Lung microvascular endothelial cell (primary cell): Measurements from ENCODE around the gene EVPL. TPM values are rescaled to one million over a fixed set of nuclear protein-coding genes. Genes with fewer than 3 reads are reported as not detected.
"Not testable (repeated sequence)": the region's sequence is repeated elsewhere in the genome, so short reads cannot be mapped to it uniquely, and the experiment has no call there.

ENCODE experiments used
- DNase-seq, 2 donors: peaks; one replicate each; pipeline versions ENCODE4 v3.0.0 to v3.0.0-alpha.2; 2010; ENCODE audit warnings: low read depth in 2 of 2
- total RNA-seq: library from RNA; depleted of rRNA; stranded (reverse); fragments of >200 nt; gene quantifications from 2 replicates; pipeline ENCODE4 v1.2.1, GENCODE V29; 2014

EVPL gene
- total RNA-seq, 1 donor from 2014 or later: not detected

DNA sequence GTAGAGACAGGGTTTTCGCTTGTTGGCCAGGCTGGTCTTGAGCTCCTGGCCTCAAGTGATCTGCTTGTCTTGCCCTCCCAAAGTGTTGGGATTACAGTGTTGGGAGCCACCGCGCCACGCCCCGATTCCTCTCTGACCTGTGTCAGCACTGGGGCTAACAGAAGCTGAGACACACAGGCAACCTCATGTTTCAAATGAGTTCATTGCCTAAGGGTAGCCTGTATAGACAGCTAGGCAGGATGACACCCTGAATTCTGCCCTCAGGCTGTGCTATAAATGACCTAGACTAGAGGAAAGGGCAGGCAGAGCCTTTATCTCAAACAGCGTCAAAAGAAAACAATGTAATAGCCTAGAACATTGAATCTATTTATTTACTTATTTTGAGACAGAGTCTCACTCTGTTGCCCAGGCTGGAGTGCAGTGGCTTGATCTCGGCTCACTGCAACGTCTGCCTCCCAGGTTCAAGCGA is 28.7 kb downstream of the EVPL start:
- no peak for DNase-seq

DNA sequence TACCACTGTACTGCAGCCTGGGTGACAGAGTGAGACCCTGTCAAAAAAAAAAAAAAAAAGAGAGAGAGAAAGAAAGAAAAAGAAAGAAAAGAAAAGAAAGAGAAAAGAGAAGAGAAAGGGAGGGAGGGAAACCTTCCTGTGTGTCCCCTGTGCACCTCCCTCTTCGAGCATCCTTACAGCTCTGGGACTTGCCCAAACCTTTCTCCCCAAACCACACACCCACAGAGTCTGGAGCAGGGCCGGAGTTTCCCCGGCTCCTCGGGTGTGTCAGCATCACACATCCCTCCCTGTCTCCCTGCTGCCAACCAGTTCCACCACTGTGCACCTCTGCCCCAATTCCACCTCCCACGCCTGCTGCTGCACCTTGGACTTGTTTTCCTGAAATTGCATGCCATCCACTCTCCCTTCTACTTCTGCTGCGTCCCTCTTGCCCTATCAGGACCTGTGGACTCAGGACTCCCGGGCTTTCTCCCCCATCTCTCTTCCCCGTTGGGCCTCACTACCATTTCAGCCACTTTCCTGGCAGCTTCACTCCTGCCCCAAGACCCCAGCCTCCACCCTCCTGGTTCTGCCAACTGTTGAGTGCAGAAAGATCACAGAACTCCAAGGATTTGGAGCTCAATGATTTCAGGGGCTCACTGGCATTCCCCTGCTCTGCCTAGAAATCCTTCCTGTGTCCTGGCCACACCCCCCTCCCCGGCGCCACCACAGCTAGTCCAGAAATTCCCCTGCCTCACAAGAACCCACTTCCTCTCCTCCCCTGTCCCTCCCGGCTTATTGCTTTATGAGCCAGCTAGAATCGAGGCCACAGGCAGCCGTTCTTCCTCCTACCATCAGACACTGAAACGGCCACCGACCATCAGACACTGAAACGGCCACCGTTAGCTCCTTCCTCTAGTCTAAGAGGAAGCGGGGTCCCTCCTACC is 30.2 kb downstream of the EVPL start:
- peak in 1 of 2 donors; percentile 58 for DNase-seq

DNA sequence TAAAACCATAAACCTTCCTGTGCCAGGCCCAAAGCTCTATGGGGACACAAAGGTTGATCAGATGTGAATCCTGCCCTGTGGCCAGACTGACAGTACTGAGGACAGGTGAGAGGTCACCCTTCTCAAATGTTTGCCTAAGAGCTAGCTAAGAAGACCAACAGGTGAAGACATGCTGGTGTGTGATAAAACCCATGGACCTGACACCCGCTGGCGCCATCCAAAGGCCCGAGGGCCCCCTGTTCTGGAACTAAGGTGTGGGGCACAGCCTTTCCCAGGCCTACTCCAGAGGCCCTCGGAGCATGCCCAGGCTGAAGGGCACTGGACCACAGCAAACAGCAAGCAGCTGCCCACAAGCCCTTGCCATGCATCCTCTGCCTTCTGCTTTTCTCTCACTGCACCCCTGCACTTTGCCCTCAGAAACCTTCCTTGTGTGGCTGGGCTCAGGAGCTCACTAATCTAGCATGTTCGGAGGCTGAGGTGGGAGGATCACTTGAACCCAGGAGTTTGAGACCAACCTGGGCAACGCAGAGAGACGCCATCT is 31.7 kb downstream of the EVPL start:
- no peak for DNase-seq

DNA sequence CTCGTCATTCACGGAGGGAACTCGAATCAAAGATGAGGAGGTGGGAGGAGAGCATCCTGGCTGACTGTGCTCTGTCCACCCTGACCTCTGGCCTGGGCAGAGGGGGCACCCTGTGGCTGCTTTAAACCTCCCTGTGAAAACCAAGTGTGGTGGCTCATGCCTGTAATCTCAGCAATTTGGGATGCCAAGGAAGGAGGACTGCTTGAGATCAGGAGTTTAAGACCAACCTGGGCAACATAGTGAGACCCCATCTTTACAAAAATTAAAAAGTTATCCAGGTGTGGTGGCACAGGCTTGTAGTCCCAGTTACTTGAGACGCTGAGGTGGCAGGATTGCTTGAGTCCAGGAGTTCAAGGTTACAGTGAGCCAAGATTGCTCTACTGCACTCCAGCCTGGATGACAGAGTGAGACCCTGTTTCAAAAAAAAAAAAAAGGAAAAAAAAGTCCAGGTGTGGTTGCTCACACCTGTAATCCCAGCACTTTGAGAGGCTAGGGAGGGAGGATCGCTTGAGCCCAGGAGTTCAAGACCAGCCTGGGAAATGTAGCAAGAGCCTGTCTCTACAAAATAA is 32.2 kb downstream of the EVPL start:
- no peak for DNase-seq

DNA sequence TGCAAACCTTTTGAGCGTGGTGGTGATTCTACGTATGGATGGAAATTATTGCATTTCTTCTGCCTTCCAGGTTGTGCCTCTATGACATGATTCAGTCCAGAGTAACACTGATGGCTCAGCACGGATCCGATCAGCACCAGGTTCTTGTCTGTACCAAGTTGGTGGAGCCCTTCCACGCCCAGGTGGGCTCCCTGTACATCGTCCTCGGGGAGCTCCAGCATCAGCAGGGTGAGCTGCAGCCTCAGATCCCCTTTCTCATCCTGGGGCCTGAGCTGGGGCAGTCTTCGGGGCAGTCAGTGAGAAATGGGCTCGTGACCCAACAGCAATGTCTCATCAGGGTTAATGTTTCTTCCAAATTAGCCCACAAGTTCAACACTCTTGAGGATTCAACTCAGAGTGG is 35.7 kb downstream of the EVPL start:
- DNase-seq: no peak

DNA sequence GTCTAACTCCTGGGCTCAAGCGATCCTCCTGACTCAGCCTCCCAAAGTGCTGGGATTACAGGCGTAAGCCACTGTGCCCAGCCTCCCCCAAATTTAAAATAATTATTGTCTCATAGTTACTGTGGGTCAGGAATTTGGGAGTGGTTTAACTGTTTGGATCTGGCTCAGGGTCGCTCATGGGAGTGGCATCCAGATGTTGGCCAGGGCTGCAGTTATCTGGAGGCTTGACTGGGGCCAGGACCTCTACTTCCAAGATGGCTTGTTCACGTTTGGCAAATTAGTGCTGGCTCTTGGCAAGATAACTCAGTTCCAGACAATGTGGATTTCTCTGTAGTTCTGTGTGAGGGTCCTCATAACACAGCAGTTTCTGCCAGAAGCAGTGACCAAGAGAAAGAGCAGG is 40.1 kb downstream of the EVPL start:
- DNase-seq: no peak

DNA sequence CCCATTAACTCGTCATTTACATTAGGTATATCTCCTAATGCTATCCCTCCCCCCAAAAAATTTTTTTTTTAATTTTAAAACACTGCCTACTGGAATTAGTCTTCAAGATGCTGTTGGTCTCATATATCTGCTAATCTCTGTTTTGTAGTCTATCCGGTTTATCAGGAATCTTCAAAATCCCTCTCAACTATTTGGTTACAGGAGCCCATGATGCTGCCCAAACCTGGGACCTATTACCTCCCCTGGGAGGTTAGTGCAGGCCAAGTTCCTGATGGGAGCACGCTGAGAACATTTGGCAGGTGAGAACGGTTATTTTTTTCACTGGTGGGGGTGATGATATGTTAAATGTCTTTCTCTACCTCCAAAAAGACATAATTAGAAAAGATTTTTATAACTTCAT is 41.1 kb downstream of the EVPL start:
- no peak for DNase-seq

DNA sequence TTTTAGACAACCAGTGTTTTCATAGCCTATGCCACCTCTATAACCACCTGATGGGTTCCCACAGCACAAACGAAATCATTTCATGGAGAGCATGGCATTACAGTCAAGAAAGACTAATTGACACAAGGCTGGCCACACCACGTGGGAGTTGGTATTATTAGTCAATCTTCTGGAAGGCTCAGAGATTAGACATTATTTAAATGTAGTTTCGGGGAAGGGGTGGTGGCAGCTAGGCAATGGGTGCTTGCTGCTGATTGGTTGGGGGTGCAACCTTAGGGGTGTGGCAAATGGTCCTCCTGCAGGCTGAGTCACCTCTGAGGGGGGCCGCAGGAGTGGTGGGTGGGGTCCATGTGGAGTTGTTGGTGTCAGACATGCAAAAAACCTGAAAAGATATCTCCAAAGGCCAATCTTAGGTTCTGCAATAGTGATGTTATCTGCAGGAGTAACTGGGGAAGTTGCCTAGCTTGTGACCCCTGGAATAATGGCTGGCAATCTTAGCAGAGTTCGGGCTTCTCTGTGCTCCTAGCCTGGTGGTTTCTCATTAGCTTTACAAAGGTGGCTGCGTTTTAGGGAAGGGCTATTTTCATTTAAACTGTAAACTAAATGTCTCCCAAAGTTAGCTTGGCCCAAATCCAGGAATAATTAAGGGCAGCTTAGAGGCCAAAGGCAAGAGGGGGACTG is 43.5 kb downstream of the EVPL start:
- no peak for DNase-seq

DNA sequence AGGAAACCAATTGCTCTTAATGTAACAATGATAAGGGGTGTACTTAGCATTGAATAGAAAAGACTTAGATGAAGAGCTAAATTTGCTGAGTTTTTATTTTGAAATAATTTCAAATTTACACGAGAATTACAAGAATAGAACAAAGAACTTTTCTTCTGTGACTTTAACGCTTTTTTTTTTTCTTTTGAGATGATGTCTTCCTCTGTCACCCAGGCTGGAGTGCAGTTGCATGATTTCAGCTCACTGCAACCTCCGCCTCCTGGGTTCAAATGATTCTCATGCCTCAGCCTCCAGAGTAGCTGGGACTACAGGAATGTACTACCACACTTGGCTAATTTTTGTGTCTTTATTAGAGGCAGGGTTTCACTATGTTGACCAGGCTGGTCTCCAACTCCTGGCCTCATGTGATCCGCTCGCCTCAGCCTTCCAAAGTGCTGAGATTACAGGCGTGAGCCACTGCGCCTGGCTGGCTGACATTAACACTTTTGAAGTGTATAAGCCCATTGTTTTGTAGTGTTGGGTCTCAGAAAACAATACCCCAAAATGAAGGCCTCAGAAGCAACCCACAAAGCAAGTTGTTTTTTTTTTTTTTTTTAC is 46.0 kb downstream of the EVPL start:
- DNase-seq: no peak

DNA sequence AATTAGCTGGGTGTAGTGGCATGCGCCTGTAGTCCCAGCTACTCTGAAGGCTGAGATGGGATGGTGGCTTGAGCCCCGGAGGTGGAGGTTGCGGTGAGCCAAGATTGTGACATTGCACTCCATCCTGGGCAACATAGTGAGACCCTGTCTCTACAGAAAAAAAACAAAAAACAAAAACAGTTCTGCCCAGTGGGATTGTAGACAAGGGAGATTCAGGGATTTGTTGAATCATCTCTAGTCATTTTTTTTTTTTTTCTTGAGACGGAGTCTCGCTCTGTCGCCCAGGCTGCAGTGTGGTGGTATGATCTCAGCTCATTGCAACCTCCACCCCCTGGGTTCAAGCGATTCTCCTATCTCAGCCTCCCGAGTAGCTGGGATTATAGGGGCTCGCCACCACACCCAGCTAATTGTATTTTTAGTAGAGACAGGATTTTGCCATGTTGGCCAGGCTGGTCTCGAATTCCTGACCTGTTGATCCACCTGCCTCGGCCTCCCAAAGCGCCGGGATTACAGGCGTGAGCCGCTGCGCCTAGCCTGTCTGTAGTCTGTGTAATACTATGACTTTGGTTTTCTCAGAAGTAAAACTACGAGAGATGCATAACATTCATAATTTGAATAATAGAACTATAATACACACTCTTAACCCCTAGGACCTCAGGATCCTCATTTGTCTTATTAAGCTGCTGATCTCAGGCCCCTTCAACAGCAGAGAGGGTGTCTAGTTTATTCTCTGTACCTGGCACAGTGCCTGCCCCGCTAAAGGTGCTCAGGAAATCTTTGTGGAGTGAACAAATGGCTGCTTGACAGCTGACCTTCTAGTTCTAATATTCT is 46.7 kb downstream of the EVPL start:
- DNase-seq: peak in 1 of 2 donors; percentile 15

DNA sequence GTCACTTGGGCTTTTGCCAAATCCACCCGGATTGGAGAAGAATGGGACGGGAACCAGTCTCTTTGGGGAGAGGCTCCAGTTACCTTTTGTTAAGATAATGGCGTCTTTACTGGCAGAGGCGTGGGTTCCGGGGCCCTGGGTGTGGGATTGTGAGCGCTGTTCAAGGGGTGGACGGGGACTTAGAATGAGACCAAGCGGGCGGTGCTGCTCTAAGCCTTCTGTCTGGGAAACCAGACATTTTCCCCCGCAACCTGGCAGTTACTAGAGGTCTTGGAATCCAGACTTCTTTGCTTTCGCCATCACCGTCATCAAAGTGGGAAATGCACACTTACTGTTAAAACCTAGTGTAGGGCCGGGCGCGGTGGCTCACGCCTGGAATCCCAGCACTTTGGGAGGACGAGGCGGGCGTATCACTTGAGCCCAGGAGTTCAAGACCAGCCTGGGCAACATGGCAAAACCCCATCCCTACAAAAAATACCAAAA is 47.4 kb downstream of the EVPL start:
- no peak for DNase-seq

DNA sequence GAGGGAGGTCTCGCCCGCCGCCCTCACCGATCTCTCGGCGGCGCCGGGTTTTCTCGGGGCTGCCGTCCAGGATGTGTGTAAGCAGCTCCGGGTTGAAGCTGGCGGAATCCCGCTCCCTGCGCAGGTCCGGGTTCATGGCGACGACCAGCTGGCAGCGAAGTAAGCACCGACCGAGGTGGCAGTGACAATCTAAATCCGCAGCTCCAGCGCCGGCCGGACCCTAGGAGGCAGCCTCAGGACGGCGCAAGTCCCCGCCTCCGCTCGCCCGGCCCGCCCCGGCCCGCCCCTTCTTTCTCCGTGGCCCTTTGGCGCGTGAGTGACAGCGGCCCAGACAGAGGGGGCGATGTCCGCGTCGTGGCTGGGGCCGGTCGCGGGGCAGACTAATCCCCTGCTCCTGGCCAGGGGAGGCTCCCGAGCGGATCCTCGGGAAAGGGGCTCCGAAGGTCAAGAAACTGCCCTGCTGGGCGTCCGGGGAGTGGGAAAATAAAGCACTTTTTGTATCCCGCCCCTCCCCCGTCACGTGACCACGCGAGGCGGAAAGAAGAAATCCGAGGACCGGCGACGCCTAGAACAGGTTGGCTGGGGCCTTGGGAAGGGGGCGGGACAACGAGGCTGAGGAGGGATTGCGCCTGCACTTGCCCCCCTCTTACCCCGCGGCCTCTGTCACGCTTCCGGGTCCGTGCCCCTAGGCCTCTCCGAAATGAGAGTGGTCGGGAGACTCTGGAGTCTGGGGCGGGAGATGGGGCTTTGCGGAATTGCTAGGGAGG is 48.0 kb downstream of the EVPL start, which contains the start of the genes ACOX1 and TEN1:
ACOX1 (minus strand) TSS at position 229 of the 767 bp plus-strand sequence; CDS start at position 136, 93 bp downstream.
TEN1 (plus strand) TSS at position 303 of the 767 bp plus-strand sequence. CDS start 6,953 bp downstream, outside the sequence.
- DNase-seq: peak; percentile 91 to 98

DNA sequence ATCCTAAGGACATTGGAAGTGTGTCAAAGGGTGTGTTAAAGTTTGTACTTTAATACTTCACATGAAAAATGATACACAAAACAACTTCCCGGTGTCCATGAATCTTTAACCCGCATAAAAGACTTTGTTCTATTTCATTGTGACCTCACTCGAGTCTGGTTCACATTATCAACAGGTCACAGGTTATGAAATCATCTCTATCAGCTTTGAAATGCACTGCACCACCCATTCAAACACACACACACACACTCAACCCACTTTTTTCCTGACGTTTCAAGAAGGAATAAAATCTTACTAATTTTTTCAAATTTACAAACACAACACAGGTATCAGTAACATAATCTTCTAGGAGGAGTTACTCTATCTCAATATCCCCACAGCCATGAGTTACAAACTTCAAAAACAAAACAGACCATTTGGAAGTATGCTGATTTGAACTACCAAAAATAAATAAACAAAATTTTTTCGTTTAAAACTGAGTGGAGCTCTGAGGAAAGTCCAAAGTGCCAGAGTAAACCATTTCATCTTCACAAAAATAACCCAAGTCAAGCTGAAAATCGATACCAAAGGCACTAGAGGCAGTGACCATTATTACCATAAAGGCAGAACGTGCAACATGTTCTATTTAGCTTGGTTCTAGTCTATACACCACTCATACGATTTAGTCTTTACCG is 50.8 kb downstream of the EVPL start:
- DNase-seq: peak in 1 of 2 donors; percentile 24

DNA sequence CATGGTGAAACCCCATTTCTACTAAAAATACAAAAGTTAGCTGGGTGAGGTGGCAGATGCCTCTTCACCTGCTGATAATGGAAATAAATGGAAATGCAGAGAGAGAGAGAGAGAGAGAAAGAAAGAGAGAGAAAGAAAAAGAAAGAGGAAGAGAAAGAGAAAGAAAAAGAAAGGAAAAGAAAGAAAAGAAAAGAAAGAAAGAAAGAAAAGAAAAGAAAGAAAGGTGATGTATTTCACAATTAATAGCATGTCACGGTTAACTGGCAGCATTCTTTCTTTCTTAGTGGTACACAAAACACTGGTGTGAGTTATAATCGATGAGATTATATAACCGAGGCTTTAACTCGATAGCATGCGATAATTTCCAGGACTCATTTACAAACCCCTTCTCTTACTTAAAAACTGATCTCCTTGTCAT is 51.3 kb downstream of the EVPL start:
- no peak for DNase-seq

DNA sequence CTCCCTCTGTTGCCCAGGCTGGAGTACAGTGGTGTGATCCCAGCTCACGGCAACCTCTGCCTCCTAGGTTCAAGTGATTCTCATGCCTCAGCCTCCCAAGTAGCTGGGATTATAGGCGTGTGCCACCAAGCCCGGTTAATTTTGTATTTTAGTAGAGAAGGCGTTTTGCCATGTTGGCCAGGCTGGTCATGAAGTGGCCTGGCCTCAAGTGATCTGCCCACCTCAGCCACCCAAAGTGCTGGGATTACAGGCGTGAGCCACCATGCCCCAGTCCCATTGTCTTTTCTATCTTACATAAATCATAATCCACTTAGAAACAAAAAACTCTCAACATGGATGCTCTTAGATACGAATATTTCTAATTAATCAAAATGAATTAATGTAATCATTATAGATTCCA is 51.9 kb downstream of the EVPL start:
- not testable (repeated sequence) for DNase-seq

DNA sequence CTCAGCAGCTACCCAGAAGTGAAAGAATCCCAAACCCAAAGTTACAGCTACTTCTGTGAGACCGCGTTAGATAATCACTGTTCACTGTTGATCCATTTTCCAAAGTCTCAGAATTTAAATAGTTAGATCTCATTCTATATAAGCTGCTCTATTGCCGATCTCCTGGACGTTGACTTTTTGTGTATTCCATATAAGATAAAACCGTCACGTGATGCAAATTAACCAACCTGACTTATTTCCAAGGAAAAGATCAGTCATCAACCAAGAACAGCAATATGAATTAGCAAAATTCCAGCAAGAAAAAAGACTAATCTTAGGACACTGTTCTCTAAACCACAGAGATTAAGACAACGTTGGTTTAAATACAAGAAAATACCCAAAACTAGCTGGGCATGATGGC is 56.5 kb downstream of the EVPL start:
- DNase-seq: no peak

DNA sequence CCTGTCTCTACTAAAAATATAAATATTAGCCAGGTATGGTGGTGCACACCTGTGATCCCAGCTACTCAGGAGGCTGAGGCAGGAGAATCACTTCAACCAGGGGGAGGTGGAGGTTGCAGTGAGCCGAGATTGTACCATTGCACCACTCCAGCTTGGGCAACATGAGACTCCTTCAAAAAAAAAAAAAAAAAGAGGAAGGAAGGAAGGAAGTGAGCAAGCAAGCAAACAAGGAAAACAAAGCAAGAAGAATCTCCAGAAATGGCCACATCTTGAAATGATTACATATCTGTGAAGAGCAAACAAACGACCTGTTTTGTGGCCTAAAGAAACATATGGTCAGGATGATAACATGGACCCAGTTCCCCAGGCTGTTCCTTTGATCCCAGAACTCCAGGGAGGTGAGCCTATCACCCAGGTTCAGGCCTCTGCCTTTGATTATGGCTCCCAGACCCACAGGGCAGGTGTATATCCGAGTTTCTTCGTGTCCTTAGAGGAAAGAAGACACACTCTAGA is 57.0 kb downstream of the EVPL start:
- DNase-seq: peak in 1 of 2 donors; percentile 80

DNA sequence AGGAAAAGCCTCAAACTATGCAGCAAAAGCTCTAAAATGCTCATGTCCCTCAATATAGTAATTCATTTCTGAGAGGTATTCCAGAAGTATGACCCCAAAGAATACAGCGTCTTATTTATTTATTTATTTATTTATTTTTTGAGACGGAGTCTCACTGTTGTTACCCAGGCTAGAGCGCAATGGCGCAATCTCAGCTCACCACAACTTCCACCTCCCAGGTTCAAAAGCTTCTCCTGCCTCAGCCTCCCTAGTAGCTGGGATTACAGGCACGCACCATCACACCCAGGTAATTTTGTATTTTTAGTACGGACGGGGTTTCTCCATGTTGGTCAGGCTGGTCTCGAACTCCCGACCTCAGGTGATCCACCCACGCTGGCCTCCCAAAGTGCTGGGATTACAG is 58.1 kb downstream of the EVPL start:
- not testable (repeated sequence) for DNase-seq

DNA sequence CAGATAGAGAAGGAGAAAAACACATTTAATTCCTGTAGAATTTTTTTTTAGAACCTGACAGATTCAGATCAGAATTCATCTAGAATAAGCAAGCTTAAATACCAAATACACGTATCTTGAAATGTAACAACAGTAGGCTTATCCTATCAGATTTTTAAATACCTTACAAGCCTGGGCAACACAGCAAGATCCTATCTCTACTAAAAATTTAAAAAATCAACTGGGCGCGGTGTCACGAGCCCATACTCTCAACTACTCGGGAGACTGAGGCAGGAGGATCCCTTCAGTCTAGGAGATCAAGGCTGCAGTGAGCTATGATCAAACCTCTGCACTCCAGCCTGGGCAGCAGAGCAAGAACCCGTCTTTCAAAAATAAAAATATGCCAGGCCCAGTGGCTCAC is 61.6 kb downstream of the EVPL start:
- DNase-seq: no peak
